Heart left ventricle (tissue), 16 donors: ENCODE data around the gene ATP6V1G2. TPM values are rescaled to one million over a fixed set of nuclear protein-coding genes. Genes with fewer than 3 reads are reported as not detected.

Source experiments
- ATAC-seq, 4 donors: fragments of 200-7000 bp; cut with Tn5 transposase; one replicate each; pipeline ENCODE4 v1.9.1; 2020 to 2022; ENCODE audit warnings: moderate library complexity in 4 of 4, mild to moderate bottlenecking in 3 of 4, moderate number of reproducible peaks in 1 of 4
- DNase-seq, 5 donors: peaks; one replicate each; pipeline ENCODE4 v3.0.0-alpha.2; 2020
- H3K27ac ChIP-seq, 12 donors: fragments of 200-600 bp; sonication (generic) in 4 of 12; one replicate each; pipeline versions ENCODE4 v1.5.0 to v1.8.0; 2016 to 2022; ENCODE audit warnings: mild to moderate bottlenecking in 2 of 12
- H3K27me3 ChIP-seq, 9 donors: fragments of 200-600 bp; sonication (generic) in 2 of 9; one replicate each; pipeline versions ENCODE4 v1.5.1 to v1.8.0; 2016 to 2022; ENCODE audit warnings: mild to moderate bottlenecking in 3 of 9
- H3K36me3 ChIP-seq, 9 donors: fragments of 200-600 bp; sonication (generic) in 2 of 9; one replicate each; pipeline versions ENCODE4 v1.5.0 to v1.8.0; 2018 to 2022; ENCODE audit warnings: mild to moderate bottlenecking in 2 of 9
- H3K4me1 ChIP-seq, 12 donors: fragments of 200-600 bp; sonication (generic) in 4 of 12; one replicate each; pipeline versions ENCODE4 v1.5.0 to v1.8.0; 2016 to 2022; ENCODE audit warnings: mild to moderate bottlenecking in 3 of 12
- H3K4me3 ChIP-seq, 12 donors: fragments of 200-600 bp; sonication (generic) in 4 of 12; one replicate each; pipeline versions ENCODE4 v1.5.0 to v1.8.0; 2017 to 2022; ENCODE audit warnings: mild to moderate bottlenecking in 9 of 12, moderate library complexity in 4 of 12
- H3K9me3 ChIP-seq, 12 donors: fragments of 200-600 bp; sonication (generic) in 4 of 12; one replicate each; pipeline versions ENCODE4 v1.5.0 to v1.8.0; 2016 to 2022; ENCODE audit warnings: mild to moderate bottlenecking in 1 of 12
- CTCF ChIP-seq, 12 donors: fragments of 200-600 bp; sonication (generic) in 4 of 12; IDR thresholded peaks; one replicate each; pipeline versions ENCODE4 v1.5.0 to v1.8.0; 2018 to 2022; ENCODE audit warnings: antibody characterized with exemption in 12 of 12, mild to moderate bottlenecking in 5 of 12
- POLR2A ChIP-seq, 2 donors: fragments of 450-650 bp; IDR thresholded peaks; one replicate each; pipeline ENCODE4 v1.6.1; 2017; ENCODE audit warnings: antibody characterized with exemption in 2 of 2, mild to moderate bottlenecking in 2 of 2, moderate library complexity in 2 of 2
- WGBS, 4 donors: extraction: QIAGEN DNeasy Blood & Tissue Kit in 2 of 4; methylation state at CpG; one replicate each; pipeline versions ENCODE4 v1.1.5 to v1.1.7; 2013 to 2018; 5-methylcytosine and 5-hydroxymethylcytosine counted together
- intact Hi-C, 10 donors: fragments of 100-400 bp; cut with DNase I; formaldehyde crosslinking; loops; one replicate each; pipeline versions ENCODE4 v1.11.1 to v1.14.2; 2022
- polyA plus RNA-seq, 2 donors: library from polyadenylated mRNA; stranded (reverse); fragments of 200-250 nt; gene quantifications; one replicate each; pipeline ENCODE4 v1.2.3, GENCODE V29; 2013
- total RNA-seq, 9 donors: library from RNA; depleted of rRNA in 2 of 9; stranded (reverse); fragments of >200 nt in 2 of 9; fragmentation: NEBNext Ultra II Directional in 3 of 9; extraction: Animal tissue kit (Norgen Biotek cat#: 25700) in 3 of 9; gene quantifications; one replicate each; pipeline versions ENCODE4 v1.1.0 to v1.2.4, GENCODE V29; 2016 to 2023
- donor health status: ischemic (EF 13 %, LVEDD 7.1; RV severe dilation, severe dysfunction).
- donor health status: healthy with polysubstance abuse.
- donor health status: DM: no; HTN: yes; CAD: no.
- donor health status: DM: no; HTN: no; CAD: no.
- donor health status: ischemic (EF 25% LVEDD 6.9; RV normal size, moderate dysfunction).
- donor health status: ischemic (EF 25% LVEDD 5.7; RV mildly dilated, moderate dysfunction).
- donor health status: healthy.
- donor health status: DM: yes; HTN: yes; CAD: no.
- donor health status: ischemic (EF 35%, LVEDD 5.7; RV mildly dilated, moderate dysfunction).
- donor health status: nonischemic (EF 11% LVEDD 7.7; RV severe dilation, severe dysfunction).
- donor health status: DM: yes; HTN: yes; CAD: no.
- donor health status: PGD.
- donor health status: ischemic (EF 29% LVEDD 5.4; RV normal size, mild dysfunction).
- donor health status: nonischemic (EF 23%, LVEDD 6.1; RV moderate dilation, normal function).

Gene ATP6V1G2
- total and polyA plus RNA-seq, 11 donors, result 1.1 to 3.5 (median 1.4) TPM

- Histone ChIP-seq H3K27me3 (no peaks in the 10 kb centered on the region), H3K9me3 (no peaks in the 10 kb centered on the region), H3K36me3 (peaks cover 0 to 45% (median 43%) of the 10 kb centered on the region in 9 donors), H3K4me1 (peaks cover 3 to 49% (median 33%) of the 10 kb centered on the region in 12 donors), H3K27ac (peak overlapping the region; percentile 90 to 99 (median 95)), H3K4me3 (peak overlapping the region; percentile 48 to 95 (median 79))
- TF ChIP-seq CTCF (IDR thresholded peaks at IDR 0.05) (no peak), POLR2A (IDR thresholded peaks at IDR 0.05) (no peak)
- DNase-seq (peak in 3 of 5 donors; percentile 42 to 56 (median 48)), ATAC-seq (peak; percentile 8 to 38 (median 22))
- WGBS, 4 donors, result 0 to 1% (median 0%) methylated on average over 21 of the region's 21 CpGs
- intact Hi-C loops, result loop anchor here in 9 of 10 donors (2.0 to 10.0 kb wide), 5 partner anchors 46 to 414 kb away; partner anchors contain the start of genes NELFE (in 3 of the 9), SKIC2 (in 3 of the 9) and MICA (in 1 of the 9)
Observed at GRCh38 chr6:31541059-31541657, 5.2 kb downstream of the ATP6V1G2 start.

- Histone ChIP-seq H3K4me3 (peak overlapping the region; percentile 48 to 95 (median 79)), H3K27ac (peak overlapping the region in 11 of 12 donors; percentile 90 to 99 (median 95)), H3K4me1 (peaks cover 3 to 49% (median 32%) of the 10 kb centered on the region in 12 donors), H3K36me3 (peaks cover 0 to 50% (median 48%) of the 10 kb centered on the region in 9 donors), H3K9me3 (no peaks in the 10 kb centered on the region), H3K27me3 (no peaks in the 10 kb centered on the region)
- intact Hi-C loops, result loop anchor here in 9 of 10 donors (2.0 to 10.0 kb wide), 5 partner anchors 46 to 414 kb away; partner anchors contain the start of genes NELFE (in 3 of the 9), SKIC2 (in 3 of the 9) and MICA (in 1 of the 9)
- TF ChIP-seq POLR2A (IDR thresholded peaks at IDR 0.05) (no peak), CTCF (IDR thresholded peaks at IDR 0.05) (no peak)
- ATAC-seq (no peak), DNase-seq (no peak)
- 11 to 15% (median 12%) methylated on average over 4 of the region's 4 CpGs for WGBS, 4 donors
Observed at GRCh38 chr6:31540640-31541039, 5.8 kb downstream of the ATP6V1G2 start.

- Histone ChIP-seq H3K4me1 (peaks cover 3 to 49% (median 32%) of the 10 kb centered on the region in 12 donors), H3K36me3 (peaks cover 2 to 67% (median 65%) of the 10 kb centered on the region in 9 donors), H3K27ac (peak overlapping the region in 2 of 12 donors; percentile 27 to 46), H3K9me3 (no peaks in the 10 kb centered on the region), H3K4me3 (peak overlapping the region in 5 of 12 donors; percentile 61 to 92 (median 77)), H3K27me3 (no peaks in the 10 kb centered on the region)
- WGBS, 4 donors, result 51 to 56% (median 54%) methylated on average over 6 of the region's 6 CpGs
- ATAC-seq (no peak), DNase-seq (no peak)
- no peak for TF ChIP-seq CTCF (IDR thresholded peaks at IDR 0.05)
- TF ChIP-seq POLR2A (IDR thresholded peaks at IDR 0.05), result no peak
- intact Hi-C loops, result loop anchor here in 1 of 10 donors (5.0 kb wide), 1 partner anchor 42 kb away; the partner anchor contains the start of gene MICB
Observed at GRCh38 chr6:31538805-31539400, 7.5 kb downstream of the ATP6V1G2 start.
